Esophagus muscularis mucosa (tissue), 3 donors: ENCODE measurements around the gene UBE2E3.

Experiments
- POLR2A ChIP-seq: fragments of 450-650 bp; IDR thresholded peaks from one replicate; pipeline ENCODE4 v1.6.1; 2017; ENCODE audit warnings: antibody characterized with exemption, moderate library complexity, mild to moderate bottlenecking, low read depth
- POLR2AphosphoS5 ChIP-seq, 2 donors: sonication (generic); formaldehyde crosslinking; IDR thresholded peaks; one replicate each; pipeline ENCODE4 v1.6.1; 2017; ENCODE audit warnings: antibody characterized with exemption in 2 of 2
- TF ChIP-seq, protein P1 (sequence below), 3 experiments: fragments of 200-600 bp in 2 of 3; fragments of 450-650 bp in 1 of 3; sonication (generic) in 2 of 3; IDR thresholded peaks; one replicate each; pipeline ENCODE4 v1.5.1; 2017 to 2019; ENCODE audit warnings: antibody characterized with exemption in 3 of 3, mild to moderate bottlenecking in 2 of 3, moderate library complexity in 1 of 3

- TF ChIP-seq, protein P1, sequence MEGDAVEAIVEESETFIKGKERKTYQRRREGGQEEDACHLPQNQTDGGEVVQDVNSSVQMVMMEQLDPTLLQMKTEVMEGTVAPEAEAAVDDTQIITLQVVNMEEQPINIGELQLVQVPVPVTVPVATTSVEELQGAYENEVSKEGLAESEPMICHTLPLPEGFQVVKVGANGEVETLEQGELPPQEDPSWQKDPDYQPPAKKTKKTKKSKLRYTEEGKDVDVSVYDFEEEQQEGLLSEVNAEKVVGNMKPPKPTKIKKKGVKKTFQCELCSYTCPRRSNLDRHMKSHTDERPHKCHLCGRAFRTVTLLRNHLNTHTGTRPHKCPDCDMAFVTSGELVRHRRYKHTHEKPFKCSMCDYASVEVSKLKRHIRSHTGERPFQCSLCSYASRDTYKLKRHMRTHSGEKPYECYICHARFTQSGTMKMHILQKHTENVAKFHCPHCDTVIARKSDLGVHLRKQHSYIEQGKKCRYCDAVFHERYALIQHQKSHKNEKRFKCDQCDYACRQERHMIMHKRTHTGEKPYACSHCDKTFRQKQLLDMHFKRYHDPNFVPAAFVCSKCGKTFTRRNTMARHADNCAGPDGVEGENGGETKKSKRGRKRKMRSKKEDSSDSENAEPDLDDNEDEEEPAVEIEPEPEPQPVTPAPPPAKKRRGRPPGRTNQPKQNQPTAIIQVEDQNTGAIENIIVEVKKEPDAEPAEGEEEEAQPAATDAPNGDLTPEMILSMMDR (IDR thresholded peaks at IDR 0.05), result no peak
- TF ChIP-seq POLR2A, result no peak
- TF ChIP-seq POLR2AphosphoS5 (IDR thresholded peaks at IDR 0.05), result no peak
These were observed 10.4 kb upstream of the UBE2E3 start for GRCh38 chr2:180970016-180970415.
